HG03175 (cell line): ENCODE results near the gene CIDEB.

ENCODE experiments used
- ATAC-seq: cut with Tn5 transposase; IDR thresholded peaks from one replicate; pipeline ENCODE4 v1.9.1; 2021; ENCODE audit warnings: mild to moderate bottlenecking, moderate library complexity; ENCODE audit not compliant: unreplicated experiment

The CIDEB gene

GRCh38 chr14:24292118-24292807 is 15.5 kb downstream of the CIDEB start:
- no peak for ATAC-seq

GRCh38 chr14:24291446-24292117 is 16.2 kb downstream of the CIDEB start:
- ATAC-seq: no peak

GRCh38 chr14:24290746-24291145 is 17.0 kb downstream of the CIDEB start:
- no peak for ATAC-seq

GRCh38 chr14:24289649-24290280 is 18.0 kb downstream of the CIDEB start:
- no peak for ATAC-seq

GRCh38 chr14:24286996-24287395 is 20.8 kb downstream of the CIDEB start:
- ATAC-seq: no peak

GRCh38 chr14:24285351-24285750 is 22.4 kb downstream of the CIDEB start:
- ATAC-seq: no peak

- no peak for ATAC-seq
Measured at GRCh38 chr14:24284501-24285035, 23.2 kb downstream of the CIDEB start.

- no peak for ATAC-seq
Measured at GRCh38 chr14:24283796-24284460, 23.8 kb downstream of the CIDEB start.

GRCh38 chr14:24282736-24283135 is 25.0 kb downstream of the CIDEB start:
- ATAC-seq: no peak

- no peak for ATAC-seq
Measured at GRCh38 chr14:24281636-24282035, 26.1 kb downstream of the CIDEB start.

- ATAC-seq: no peak
Measured at GRCh38 chr14:24280797-24281460, 26.8 kb downstream of the CIDEB start.

- ATAC-seq: peak; percentile 43
Measured at GRCh38 chr14:24279301-24280186, 28.2 kb downstream of the CIDEB start.

- ATAC-seq: no peak
Measured at GRCh38 chr14:24278424-24278823, 29.4 kb downstream of the CIDEB start.

GRCh38 chr14:24277606-24278321 is 30.0 kb downstream of the CIDEB start:
- no peak for ATAC-seq

- no peak for ATAC-seq
Measured at GRCh38 chr14:24277071-24277470, 30.7 kb downstream of the CIDEB start.

- peak; percentile 34 for ATAC-seq
Measured at GRCh38 chr14:24274101-24274543, 33.7 kb downstream of the CIDEB start.

- no peak for ATAC-seq
Measured at GRCh38 chr14:24273422-24273998, 34.3 kb downstream of the CIDEB start.

GRCh38 chr14:24272467-24272866 is 35.3 kb downstream of the CIDEB start:
- ATAC-seq: no peak

- no peak for ATAC-seq
Measured at GRCh38 chr14:24271834-24272263, 35.9 kb downstream of the CIDEB start.
